NCI-H748 treated with DMSO at 0.1 percent for 48 hours (cell line): ENCODE measurements around the gene IFITM1.
"Not testable (repeated sequence)": the region's sequence is repeated elsewhere in the genome, so short reads cannot be mapped to it uniquely, and the experiment has no call there.

Source experiments
- DNase-seq: peaks from one replicate; lab custom pipeline; 2025; lab: John Stamatoyannopoulos, UW

The IFITM1 gene

GRCh38 chr11:326842-327580 is 13.2 kb downstream of the IFITM1 start:
- DNase-seq = no peak

- no peak for DNase-seq
Measured at GRCh38 chr11:327581-327923, 13.7 kb downstream of the IFITM1 start.

- no peak for DNase-seq
Measured at GRCh38 chr11:328012-328411, 14.2 kb downstream of the IFITM1 start.

DNA sequence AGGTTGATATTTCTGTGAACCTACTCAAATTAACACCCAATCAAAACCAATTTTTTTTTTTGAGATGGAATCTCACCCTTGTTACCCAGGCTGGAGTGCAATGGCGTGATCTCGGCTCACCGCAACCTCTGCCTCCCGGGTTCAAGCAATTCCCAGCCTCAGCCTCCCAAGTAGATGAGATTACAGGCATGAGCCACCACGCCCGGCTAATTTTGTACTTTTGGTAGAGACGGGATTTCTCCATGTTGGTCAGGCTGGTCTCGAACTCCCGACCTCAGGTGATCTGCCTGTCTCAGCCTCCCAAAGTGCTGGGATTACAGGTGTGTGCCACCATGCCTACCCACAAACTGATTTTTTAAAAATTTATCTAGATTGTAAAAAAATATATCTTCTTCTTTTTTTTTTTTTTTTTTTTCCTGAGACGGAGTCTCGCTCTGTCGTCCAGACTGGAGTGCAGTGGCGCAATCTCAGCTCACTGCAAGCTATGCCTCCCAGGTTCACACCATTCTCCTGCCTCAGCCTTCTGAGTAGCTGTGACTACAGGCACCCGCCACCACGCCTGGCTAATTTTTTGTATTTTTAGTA is 14.8 kb downstream of the IFITM1 start:
- not testable (repeated sequence) for DNase-seq

DNA sequence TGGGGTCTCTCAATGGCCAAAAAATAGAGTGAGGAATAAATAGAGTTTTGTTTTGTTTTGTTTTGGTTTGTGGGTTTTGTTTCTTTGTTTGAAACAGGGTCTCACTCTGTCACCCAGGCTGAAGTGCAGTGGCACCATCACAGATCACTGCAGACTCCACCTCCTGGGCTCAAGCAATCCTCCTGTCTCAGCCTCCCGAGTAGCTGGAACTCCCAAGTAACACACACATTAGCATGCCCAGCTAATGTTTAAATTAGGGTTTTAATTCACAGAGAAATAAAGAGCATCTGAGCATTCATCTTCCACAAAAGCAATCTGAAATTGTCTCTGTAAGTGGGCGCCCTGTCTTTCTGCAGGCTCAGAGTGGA is 16.0 kb downstream of the IFITM1 start:
- no peak for DNase-seq

DNA sequence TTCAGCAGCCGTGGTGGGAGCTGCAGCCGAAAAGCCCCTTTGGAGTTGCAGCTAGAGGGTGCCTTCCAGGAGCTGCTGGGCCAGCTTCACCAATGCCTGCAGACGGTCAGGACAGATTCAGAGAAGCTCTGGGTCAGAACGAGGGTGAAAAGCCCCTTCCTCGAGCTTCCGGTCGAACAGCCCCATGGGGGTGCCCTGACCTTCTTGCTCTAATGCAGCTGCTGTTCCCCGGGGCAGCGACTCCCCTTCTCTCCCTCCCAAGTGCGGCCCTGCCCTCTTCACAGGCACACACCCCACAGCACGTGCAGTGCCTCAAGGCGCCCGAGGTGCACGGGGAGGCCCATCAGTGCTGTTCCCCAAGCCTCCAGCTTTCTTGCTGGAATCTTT is 16.5 kb downstream of the IFITM1 start:
- no peak for DNase-seq

GRCh38 chr11:330694-331357 is 17.0 kb downstream of the IFITM1 start:
- DNase-seq = no peak

DNA sequence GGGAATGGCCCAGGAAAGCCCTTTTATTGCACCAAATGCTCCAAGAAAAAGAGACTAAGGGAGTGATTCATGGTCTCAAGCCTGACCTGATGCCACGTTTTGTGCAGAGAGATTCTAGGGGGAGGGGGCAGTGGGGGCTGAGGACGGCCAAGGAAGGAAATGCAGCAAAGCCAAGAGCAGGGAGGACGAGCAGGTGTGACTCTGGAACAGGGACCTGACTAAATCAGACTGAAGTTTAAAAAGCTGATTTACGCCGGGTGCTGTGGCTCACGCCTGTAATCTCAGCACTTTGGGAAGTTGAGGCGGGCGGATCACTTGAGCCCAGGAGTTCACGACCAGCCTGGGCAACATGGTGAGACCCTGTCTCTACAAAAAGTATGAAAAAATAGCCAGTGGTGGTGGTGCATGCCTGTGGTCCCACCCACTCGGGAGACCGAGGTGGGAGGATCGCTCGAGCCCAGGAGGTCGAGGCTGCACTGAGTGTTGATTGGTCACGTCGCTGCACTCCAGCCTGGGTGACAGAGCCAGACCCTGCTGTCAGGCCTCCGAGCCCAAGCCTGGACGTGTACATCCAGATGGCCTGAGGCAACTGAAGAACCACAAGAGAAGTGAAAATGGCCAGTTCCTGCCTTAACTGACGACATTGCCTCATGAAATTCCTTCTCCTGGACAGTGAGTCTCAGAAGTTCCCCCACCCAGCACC is 17.7 kb downstream of the IFITM1 start:
- no peak for DNase-seq

GRCh38 chr11:332651-333480 is 19.0 kb downstream of the IFITM1 start:
- DNase-seq = no peak

DNA sequence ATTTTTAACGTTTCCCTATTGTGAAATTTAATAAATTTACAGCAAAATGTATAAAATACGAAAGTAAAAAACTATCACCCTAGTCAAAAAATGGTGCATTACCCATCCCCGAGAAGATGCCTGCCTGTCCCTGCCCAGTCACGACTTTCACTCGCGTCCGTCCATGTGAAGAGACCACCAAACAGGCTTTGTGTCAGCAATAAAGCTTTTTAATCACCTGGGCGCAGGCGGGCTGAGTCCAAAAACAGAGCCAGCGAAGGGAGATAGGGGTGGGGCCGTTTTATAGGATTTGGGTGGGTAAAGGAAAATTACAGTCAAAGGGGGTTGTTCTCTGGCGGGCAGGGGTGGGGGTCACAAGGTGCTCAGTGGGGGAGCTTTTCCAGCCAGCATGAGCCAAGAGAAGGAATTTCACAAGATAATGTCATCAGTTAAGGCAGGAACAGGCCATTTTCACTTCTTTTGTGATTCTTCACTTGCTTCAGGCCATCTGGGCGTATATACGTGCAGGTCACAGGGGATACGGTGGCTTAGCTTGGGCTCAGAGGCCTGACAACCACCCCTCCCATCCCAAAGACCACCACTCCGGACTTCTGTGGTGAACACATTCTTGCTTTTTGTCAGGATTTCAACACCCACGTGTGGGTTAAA is 19.9 kb downstream of the IFITM1 start:
- DNase-seq = not testable (repeated sequence)

DNA sequence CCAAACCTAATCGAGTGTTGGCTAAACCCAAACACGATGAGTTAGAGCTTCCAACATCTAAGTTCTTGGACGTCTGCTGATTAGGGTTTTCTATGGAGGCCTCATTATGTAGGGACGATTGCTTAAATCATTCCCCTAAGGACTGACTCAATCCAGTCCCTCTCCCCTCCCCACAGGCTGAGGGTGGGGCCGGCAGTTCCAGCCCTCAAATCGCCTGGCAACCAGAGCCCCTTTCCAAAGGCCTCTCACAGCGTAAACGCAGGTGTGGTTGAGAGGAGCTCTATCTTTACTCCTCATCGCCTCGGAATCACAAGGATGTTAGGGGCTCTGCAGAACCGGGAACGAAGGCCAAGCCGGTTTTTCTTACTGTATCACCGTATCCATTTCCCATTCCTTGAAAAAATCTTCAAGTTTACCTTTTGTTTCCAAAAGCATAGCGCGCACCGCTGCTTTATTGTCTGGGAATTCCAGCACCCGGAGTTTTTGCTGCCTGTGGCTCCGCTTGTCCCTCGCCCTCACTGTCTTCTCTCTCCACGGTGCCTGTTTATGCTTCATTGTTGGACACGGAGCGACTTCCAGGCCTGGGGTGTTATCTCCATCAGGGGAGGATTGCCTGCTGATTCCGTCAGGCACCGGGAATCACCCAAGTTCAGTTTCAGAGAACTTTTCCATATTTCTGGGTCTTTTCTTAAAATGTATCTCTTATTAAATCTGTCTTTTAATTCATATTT is 20.6 kb downstream of the IFITM1 start:
- no peak for DNase-seq

- no peak for DNase-seq
Measured at GRCh38 chr11:335779-336658, 22.2 kb downstream of the IFITM1 start.

GRCh38 chr11:336659-337198 is 22.9 kb downstream of the IFITM1 start:
- no peak for DNase-seq

DNA sequence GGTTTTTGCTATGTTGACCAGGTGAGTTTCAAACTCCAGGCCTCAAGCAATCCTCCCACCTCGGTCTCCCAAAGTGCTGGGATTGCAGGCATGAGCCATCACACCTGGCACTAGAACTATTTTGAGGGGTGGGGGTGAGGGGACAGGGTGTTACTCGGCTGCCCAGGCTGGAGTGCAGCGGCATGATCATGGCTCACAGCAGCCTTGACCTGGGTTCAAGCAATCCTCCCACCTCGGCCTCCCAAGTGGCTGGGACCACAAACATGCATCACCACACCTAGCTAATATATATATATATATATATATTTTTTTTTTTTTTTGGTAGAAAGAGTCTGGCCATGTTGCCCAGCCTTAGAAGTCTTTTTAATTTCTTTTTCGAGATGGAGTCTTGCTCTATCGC is 23.9 kb downstream of the IFITM1 start:
- no peak for DNase-seq

GRCh38 chr11:339963-340362 is 26.1 kb downstream of the IFITM1 start:
- DNase-seq = no peak

- DNase-seq = no peak
Measured at GRCh38 chr11:340539-341512, 27.0 kb downstream of the IFITM1 start.

GRCh38 chr11:342328-342727 is 28.5 kb downstream of the IFITM1 start:
- no peak for DNase-seq

DNA sequence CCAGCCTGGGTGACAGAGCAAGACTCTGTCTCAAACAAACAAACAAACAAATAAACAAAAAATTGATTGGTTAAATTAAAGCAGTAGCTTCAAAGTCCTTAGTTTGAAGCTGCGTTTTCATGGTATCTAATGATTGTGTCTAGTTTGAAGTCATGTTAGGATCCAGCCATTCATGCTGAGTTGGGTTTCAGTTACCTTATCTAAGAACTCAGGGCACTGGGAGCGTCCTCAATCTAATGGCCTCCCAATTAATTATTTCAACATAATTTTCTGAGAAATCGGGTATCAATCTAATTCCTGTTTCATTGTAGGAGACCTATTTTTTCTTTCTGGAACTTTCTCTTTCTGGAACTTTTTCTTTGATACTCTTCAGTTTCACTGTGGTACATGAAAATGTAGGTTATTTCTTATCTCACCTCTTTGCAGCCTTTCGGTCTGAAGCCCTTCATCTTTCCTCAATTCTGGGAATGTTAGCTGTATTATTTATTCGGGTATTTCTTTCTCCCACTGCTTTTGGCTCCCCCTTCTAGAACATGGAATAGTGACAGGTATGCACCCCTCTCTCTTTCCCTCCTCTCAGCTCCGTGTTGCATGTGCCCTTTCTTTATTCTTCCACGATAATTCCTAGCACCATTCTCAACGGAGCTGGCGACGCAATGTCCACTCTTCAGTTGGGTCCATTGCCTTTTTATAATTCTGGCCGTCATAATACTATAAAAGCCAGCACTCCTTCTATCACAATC is 31.2 kb downstream of the IFITM1 start:
- no peak for DNase-seq
